ENCODE results near the gene CHAF1A. TPM values are rescaled to one million over a fixed set of nuclear protein-coding genes. Genes with fewer than 3 reads are reported as not detected.

The CHAF1A gene
- total RNA-seq, 3 donors from 2014 or later (not counting 1 experiment from before 2014, with no cell fraction given): 34.4 to 40.8 (median 35.2) TPM

DNA sequence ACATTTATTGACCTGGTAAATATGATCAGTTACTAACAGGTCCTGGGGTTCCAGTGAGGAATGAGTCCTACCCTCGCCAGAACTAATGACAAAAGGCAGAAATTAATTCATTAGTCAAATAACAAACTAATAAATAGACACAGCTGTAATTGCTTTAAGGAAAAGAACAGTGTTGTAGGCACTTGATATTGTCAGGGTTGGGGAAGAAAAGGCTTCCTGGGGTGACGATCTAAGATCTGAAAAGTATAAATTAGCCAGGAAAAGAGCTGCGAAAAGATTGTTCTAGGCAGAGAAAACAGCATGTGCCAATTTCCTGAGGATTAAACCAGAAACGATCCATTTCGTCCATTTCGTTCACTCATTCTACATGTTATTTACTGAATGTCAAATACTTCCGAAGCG is 670 bp upstream of the CHAF1A start:
- Histone ChIP-seq H3K4me1 (ENCODE audit: control insufficient read depth, insufficient read depth, low read length) (peaks cover 48% of the 10 kb centered on the region), H3K4me3 (ENCODE audit: low read length) (peak overlapping the region; percentile 35), H3K27me3 (ENCODE audit: control insufficient read depth, insufficient read depth, low read length) (no peaks in the 10 kb centered on the region), H3K27ac (ENCODE audit: low read length) (peak overlapping the region; percentile 97), H3K36me3 (ENCODE audit: control insufficient read depth, insufficient read depth, low read length) (peaks cover 2% of the 10 kb centered on the region), H3K9me3 (ENCODE audit: control insufficient read depth, insufficient read depth, low read length) (no peaks in the 10 kb centered on the region)
- H3K27me3 Mint-ChIP-seq (ENCODE audit: low read depth in 2 of 2): no peaks in the 10 kb centered on the region
- intact Hi-C loops (cut with micrococcal nuclease): loop anchor here (1.0 to 5.0 kb wide), 4 partner anchors 56 to 134 kb away; partner anchors contain the start of genes MPND and UBXN6
- H3K9me3 Mint-ChIP-seq: no peaks in the 10 kb centered on the region
- no peaks in the 10 kb centered on the region for H3K36me3 Mint-ChIP-seq
- peak overlapping the region; percentile 99 to 100 for H3K27ac Mint-ChIP-seq
- peak overlapping the region; percentile 94 for H3K4me3 Mint-ChIP-seq
- no peak for ATAC-seq
- 0% methylated on average over 6 of the region's 8 CpGs for WGBS (ENCODE audit: insufficient coverage)
- H3K4me1 Mint-ChIP-seq: peaks cover 33 to 47% of the 10 kb centered on the region in 2 donors
- TF ChIP-seq, protein P1, sequence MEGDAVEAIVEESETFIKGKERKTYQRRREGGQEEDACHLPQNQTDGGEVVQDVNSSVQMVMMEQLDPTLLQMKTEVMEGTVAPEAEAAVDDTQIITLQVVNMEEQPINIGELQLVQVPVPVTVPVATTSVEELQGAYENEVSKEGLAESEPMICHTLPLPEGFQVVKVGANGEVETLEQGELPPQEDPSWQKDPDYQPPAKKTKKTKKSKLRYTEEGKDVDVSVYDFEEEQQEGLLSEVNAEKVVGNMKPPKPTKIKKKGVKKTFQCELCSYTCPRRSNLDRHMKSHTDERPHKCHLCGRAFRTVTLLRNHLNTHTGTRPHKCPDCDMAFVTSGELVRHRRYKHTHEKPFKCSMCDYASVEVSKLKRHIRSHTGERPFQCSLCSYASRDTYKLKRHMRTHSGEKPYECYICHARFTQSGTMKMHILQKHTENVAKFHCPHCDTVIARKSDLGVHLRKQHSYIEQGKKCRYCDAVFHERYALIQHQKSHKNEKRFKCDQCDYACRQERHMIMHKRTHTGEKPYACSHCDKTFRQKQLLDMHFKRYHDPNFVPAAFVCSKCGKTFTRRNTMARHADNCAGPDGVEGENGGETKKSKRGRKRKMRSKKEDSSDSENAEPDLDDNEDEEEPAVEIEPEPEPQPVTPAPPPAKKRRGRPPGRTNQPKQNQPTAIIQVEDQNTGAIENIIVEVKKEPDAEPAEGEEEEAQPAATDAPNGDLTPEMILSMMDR (IDR thresholded peaks at IDR 0.05): no peak
- DNase-seq: no peak

DNA sequence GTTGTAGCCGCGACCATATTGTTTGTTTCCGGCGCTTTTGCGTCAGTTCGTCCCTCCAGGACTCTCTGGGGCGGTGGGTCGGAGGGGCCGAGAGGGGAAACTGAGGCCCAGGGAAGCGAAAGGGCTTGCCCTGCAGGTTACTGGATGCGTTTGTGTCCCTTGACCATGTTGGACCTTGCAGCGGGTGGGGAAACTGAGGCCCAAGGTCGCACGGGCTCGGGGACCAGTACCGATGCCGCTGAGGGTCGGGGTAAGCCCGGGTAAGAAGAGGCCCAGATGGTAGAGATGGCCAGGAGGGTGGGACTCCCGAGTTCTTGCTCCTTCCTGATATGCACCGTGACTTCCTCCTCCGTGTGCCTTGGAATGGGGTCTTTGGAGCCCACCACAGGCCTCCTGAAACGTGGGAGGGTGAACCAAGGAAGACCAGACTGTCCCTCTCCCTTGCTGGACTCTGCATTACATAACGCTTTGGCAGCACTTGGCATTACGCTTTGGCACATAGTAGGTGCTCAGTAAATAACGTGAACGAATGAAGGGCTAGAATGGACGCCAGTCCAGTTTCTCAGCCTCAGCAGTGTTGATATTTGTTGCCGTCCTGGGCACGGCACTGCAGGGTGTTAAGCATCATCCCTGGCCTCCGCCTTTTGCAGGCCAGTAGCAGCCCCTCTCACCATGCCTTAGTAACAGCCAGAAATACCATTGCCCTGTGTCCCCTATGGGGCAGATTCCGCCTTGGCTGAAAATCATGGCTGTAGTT is 743 bp downstream of the CHAF1A start:
- H3K4me3 ChIP-seq (ENCODE audit: low read length): peak overlapping the region; percentile 68
- H3K4me1 ChIP-seq (ENCODE audit: control insufficient read depth, insufficient read depth, low read length): peaks cover 39% of the 10 kb centered on the region
- no peaks in the 10 kb centered on the region for H3K9me3 ChIP-seq (ENCODE audit: control insufficient read depth, insufficient read depth, low read length)
- WGBS (ENCODE audit: insufficient coverage): 13% methylated on average over 32 of the region's 32 CpGs
- TF ChIP-seq, protein P1 (IDR thresholded peaks at IDR 0.05): no peak
- Mint-ChIP-seq H3K9me3 (no peaks in the 10 kb centered on the region), H3K27me3 (ENCODE audit: low read depth in 2 of 2) (no peaks in the 10 kb centered on the region), H3K4me1 (peaks cover 28 to 37% of the 10 kb centered on the region in 2 donors), H3K36me3 (no peaks in the 10 kb centered on the region), H3K27ac (peak overlapping the region; percentile 68 to 99), H3K4me3 (peak overlapping the region; percentile 85)
- H3K27ac ChIP-seq (ENCODE audit: low read length): peak overlapping the region; percentile 55
- no peaks in the 10 kb centered on the region for H3K27me3 ChIP-seq (ENCODE audit: control insufficient read depth, insufficient read depth, low read length)
- no peaks in the 10 kb centered on the region for H3K36me3 ChIP-seq (ENCODE audit: control insufficient read depth, insufficient read depth, low read length)
- ATAC-seq: no peak
- intact Hi-C loops (cut with micrococcal nuclease): loop anchor here (5.0 kb wide), 1 partner anchor 136 kb away; no protein-coding TSS in a partner anchor
- DNase-seq: peak in 1 of 2 donors; percentile 15

DNA sequence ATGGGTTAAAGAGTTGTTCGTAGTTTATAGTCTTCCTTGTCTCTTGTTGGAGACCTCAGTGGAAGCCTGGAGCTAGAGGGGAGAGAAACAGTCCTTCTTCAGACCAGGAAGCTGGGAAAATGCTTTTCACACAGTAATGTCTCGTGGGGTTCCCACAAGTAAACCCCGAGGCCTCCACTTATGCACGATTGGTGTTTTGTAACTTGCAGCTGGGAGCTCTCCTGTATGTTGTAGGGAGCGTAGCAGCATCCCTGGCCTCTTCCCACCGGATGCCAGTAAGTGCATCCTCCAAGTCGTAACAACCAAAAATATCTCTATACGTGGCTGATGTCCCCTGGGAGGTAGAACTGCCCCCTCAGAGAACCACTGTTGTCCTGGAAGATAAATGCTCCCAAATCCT is 3.5 kb downstream of the CHAF1A start:
- TF ChIP-seq, protein P1 (IDR thresholded peaks at IDR 0.05): no peak
- intact Hi-C loops (cut with micrococcal nuclease): no loop called here
- WGBS (ENCODE audit: insufficient coverage): 90% methylated on average over 8 of the region's 8 CpGs
- H3K4me1 Mint-ChIP-seq: peaks cover 19 to 24% of the 10 kb centered on the region in 2 donors
- DNase-seq (no peak), ATAC-seq (no peak)
- Histone ChIP-seq H3K27ac (ENCODE audit: low read length) (no peak overlapping the region), H3K27me3 (ENCODE audit: control insufficient read depth, insufficient read depth, low read length) (no peaks in the 10 kb centered on the region), H3K4me1 (ENCODE audit: control insufficient read depth, insufficient read depth, low read length) (peaks cover 18% of the 10 kb centered on the region), H3K9me3 (ENCODE audit: control insufficient read depth, insufficient read depth, low read length) (no peaks in the 10 kb centered on the region), H3K4me3 (ENCODE audit: low read length) (no peak overlapping the region), H3K36me3 (ENCODE audit: control insufficient read depth, insufficient read depth, low read length) (peaks cover 4% of the 10 kb centered on the region)
- H3K27me3 Mint-ChIP-seq (ENCODE audit: low read depth in 2 of 2): no peaks in the 10 kb centered on the region
- no peaks in the 10 kb centered on the region for H3K36me3 Mint-ChIP-seq
- no peak overlapping the region for H3K4me3 Mint-ChIP-seq
- no peaks in the 10 kb centered on the region for H3K9me3 Mint-ChIP-seq
- no peak overlapping the region for H3K27ac Mint-ChIP-seq

All from natural killer cell (primary cell).